HL-60 (cell line): ENCODE measurements around the gene CELF1.

Experiments
- DNase-seq, 2 experiments: peaks; one replicate each; pipeline ENCODE4 v3.0.0-alpha.2; 2010 to 2020; ENCODE audit warnings: low read depth in 1 of 2, low spot score in 1 of 2
- H3K27ac ChIP-seq: fragments of 250-450 bp; sonication (Bioruptor Pico); replicated peaks from 2 replicates; pipeline ENCODE4 v1.5.1; 2020; ENCODE audit warnings: mild to moderate bottlenecking, moderate library complexity
- H3K27me3 ChIP-seq: fragments of 250-450 bp; sonication (Bioruptor Pico); 2 replicates; pipeline ENCODE4 v1.5.1; 2021; ENCODE audit warnings: mild to moderate bottlenecking, moderate library complexity; ENCODE audit not compliant: insufficient read depth, poor library complexity, severe bottlenecking
- H3K4me3 ChIP-seq: replicated peaks from 2 replicates; pipeline ENCODE4 v1.5.1; 2011; ENCODE audit warnings: mild to moderate bottlenecking, control low read depth, low read length; ENCODE audit not compliant: insufficient read depth
- GABPA ChIP-seq: IDR thresholded peaks from 2 replicates; pipeline ENCODE4 v1.6.1; 2012; ENCODE audit warnings: low read depth
- POLR2AphosphoS5 ChIP-seq: IDR thresholded peaks from 2 replicates; pipeline ENCODE4 v1.6.1; 2012; ENCODE audit warnings: low read depth
- SPI1 ChIP-seq: IDR thresholded peaks from 2 replicates; pipeline ENCODE4 v1.6.1; 2012; ENCODE audit warnings: low read depth, mild to moderate bottlenecking, borderline replicate concordance
- TF ChIP-seq, protein P1 (sequence below): IDR thresholded peaks from 2 replicates; pipeline ENCODE4 v1.6.1; 2012; ENCODE audit warnings: low read depth; ENCODE audit not compliant: insufficient replicate concordance
- TF ChIP-seq, protein P2 (sequence below): IDR thresholded peaks from one replicate; pipeline ENCODE4 v1.5.1; 2011; ENCODE audit warnings: low read length, control low read depth, inconsistent platforms; ENCODE audit not compliant: insufficient read depth

CELF1 gene

DNA sequence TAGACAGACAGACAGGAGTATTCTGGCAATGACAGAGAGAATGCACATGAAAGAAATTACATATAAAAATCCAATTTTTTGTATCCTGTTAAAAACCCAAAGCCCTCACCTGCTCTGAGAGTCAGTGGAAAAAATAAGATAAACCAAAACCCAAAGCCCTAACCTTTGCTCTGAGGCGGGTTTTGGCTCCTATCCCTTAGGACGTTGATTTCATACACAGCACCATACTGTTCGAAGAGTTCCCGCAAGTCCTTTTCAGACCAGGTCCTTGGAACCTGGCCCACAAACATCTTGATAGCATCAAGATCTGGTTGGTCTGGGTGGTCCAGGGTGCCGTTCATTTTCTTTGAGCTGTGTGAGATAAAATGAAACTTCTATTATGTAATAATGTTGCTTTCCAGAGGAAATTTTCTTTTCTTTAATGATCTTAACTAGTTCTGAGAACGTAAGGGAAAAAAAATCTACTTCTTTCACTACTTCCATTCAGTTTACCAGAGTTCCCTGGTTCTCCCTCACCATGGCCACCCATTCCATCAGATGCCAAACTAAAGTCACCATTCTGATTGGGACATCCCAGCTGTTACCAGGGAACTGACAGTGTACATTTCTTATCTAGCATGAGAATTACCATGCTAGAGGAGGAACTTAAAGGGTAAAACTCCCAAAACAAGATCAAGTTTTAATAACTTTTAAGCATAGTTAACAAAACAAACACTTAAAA is 64.1 kb downstream of the CELF1 start:
- TF ChIP-seq, protein P1, sequence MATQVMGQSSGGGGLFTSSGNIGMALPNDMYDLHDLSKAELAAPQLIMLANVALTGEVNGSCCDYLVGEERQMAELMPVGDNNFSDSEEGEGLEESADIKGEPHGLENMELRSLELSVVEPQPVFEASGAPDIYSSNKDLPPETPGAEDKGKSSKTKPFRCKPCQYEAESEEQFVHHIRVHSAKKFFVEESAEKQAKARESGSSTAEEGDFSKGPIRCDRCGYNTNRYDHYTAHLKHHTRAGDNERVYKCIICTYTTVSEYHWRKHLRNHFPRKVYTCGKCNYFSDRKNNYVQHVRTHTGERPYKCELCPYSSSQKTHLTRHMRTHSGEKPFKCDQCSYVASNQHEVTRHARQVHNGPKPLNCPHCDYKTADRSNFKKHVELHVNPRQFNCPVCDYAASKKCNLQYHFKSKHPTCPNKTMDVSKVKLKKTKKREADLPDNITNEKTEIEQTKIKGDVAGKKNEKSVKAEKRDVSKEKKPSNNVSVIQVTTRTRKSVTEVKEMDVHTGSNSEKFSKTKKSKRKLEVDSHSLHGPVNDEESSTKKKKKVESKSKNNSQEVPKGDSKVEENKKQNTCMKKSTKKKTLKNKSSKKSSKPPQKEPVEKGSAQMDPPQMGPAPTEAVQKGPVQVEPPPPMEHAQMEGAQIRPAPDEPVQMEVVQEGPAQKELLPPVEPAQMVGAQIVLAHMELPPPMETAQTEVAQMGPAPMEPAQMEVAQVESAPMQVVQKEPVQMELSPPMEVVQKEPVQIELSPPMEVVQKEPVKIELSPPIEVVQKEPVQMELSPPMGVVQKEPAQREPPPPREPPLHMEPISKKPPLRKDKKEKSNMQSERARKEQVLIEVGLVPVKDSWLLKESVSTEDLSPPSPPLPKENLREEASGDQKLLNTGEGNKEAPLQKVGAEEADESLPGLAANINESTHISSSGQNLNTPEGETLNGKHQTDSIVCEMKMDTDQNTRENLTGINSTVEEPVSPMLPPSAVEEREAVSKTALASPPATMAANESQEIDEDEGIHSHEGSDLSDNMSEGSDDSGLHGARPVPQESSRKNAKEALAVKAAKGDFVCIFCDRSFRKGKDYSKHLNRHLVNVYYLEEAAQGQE, result no peak
- no peak for TF ChIP-seq GABPA
- no peak for TF ChIP-seq POLR2AphosphoS5
- TF ChIP-seq SPI1, result no peak
- TF ChIP-seq, protein P2, sequence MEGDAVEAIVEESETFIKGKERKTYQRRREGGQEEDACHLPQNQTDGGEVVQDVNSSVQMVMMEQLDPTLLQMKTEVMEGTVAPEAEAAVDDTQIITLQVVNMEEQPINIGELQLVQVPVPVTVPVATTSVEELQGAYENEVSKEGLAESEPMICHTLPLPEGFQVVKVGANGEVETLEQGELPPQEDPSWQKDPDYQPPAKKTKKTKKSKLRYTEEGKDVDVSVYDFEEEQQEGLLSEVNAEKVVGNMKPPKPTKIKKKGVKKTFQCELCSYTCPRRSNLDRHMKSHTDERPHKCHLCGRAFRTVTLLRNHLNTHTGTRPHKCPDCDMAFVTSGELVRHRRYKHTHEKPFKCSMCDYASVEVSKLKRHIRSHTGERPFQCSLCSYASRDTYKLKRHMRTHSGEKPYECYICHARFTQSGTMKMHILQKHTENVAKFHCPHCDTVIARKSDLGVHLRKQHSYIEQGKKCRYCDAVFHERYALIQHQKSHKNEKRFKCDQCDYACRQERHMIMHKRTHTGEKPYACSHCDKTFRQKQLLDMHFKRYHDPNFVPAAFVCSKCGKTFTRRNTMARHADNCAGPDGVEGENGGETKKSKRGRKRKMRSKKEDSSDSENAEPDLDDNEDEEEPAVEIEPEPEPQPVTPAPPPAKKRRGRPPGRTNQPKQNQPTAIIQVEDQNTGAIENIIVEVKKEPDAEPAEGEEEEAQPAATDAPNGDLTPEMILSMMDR, result no peak
- no peak overlapping the region for H3K4me3 ChIP-seq
- DNase-seq, result no peak
- 0 out of 2 replicates have a peak overlapping the region, but pooled peaks have one; percentile 4 for H3K27ac ChIP-seq
- no peaks in the 10 kb centered on the region for H3K27me3 ChIP-seq

- TF ChIP-seq GABPA (no peak), SPI1 (no peak), POLR2AphosphoS5 (no peak)
- TF ChIP-seq, protein P2, result no peak
- TF ChIP-seq, protein P1, result no peak
- no peak for DNase-seq
- H3K27me3 ChIP-seq, result no peaks in the 10 kb centered on the region
- no peak overlapping the region for H3K4me3 ChIP-seq
- H3K27ac ChIP-seq, result no peak overlapping the region
Measured at GRCh38 chr11:47488111-47488510, 64.8 kb downstream of the CELF1 start.

GRCh38 chr11:47487421-47487820 is 65.5 kb downstream of the CELF1 start:
- TF ChIP-seq GABPA (no peak), POLR2AphosphoS5 (no peak), SPI1 (no peak)
- TF ChIP-seq, protein P1, result no peak
- TF ChIP-seq, protein P2, result no peak
- H3K27ac ChIP-seq, result no peak overlapping the region

More at GRCh38 chr11:47487421-47487820, 65.5 kb downstream of the CELF1 start:
- DNase-seq, result no peak
- Histone ChIP-seq H3K4me3 (no peak overlapping the region), H3K27me3 (no peaks in the 10 kb centered on the region)
